Chondrocyte (in vitro differentiated cells): ENCODE data around the gene HYOU1. TPM values are rescaled to one million over a fixed set of nuclear protein-coding genes. Genes with fewer than 3 reads are reported as not detected.

Experiments
- DNase-seq: peaks from one replicate; pipeline ENCODE4 v3.0.0; 2021; ENCODE audit warnings: mixed read lengths, low spot score
- H3K27ac Mint-ChIP-seq: one replicate; pipeline ENCODE4 v1.8.0; 2021; ENCODE audit warnings: mild to moderate bottlenecking, moderate library complexity, mixed read lengths; ENCODE audit not compliant: unreplicated experiment
- H3K27me3 Mint-ChIP-seq: 2 replicates; pipeline ENCODE4 v1.8.0; 2021; ENCODE audit warnings: low read depth, mixed read lengths
- H3K36me3 Mint-ChIP-seq: 2 replicates; pipeline ENCODE4 v1.8.0; 2021; ENCODE audit warnings: low read depth, mixed read lengths
- H3K4me1 Mint-ChIP-seq: 2 replicates; pipeline ENCODE4 v1.8.0; 2021; ENCODE audit warnings: low read depth, mild to moderate bottlenecking, mixed read lengths
- H3K4me3 Mint-ChIP-seq: one replicate; pipeline ENCODE4 v1.8.0; 2021; ENCODE audit warnings: mild to moderate bottlenecking, moderate library complexity, mixed read lengths; ENCODE audit not compliant: unreplicated experiment
- H3K9me3 Mint-ChIP-seq: 2 replicates; pipeline ENCODE4 v1.8.0; 2021; ENCODE audit warnings: low read depth, mixed read lengths
- total RNA-seq: library from RNA; stranded (reverse); gene quantifications from 3 replicates; pipeline ENCODE4 v1.2.1, GENCODE V29; 2021
- TF ChIP-seq, protein P1 (sequence below): fragments of 200-600 bp; sonication (generic); IDR thresholded peaks from 2 replicates; pipeline ENCODE4 v1.5.0; 2021; ENCODE audit warnings: antibody characterized with exemption, mild to moderate bottlenecking, moderate library complexity

The HYOU1 gene
- total RNA-seq, 1 donor from 2014 or later: 214 TPM

DNA sequence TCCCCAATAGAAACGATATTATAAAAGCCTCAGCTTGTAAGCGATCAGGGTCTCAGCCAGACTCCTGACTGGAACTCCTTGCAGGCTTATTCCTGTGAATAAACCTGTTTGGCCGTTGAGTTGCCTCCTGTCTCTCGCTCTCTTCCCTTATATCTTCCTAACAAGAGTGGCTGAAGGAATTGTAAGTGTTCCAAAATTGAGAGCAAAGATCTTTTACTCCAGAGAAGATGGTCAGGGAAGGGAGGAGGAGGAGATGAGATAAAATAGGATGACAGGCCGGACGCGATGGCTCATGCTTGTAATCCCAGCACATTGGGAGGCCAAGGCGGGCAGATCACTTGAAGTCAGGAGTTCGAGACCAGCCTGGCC lies 25.1 kb downstream of the HYOU1 start:
- peaks cover 14% of the 10 kb centered on the region for H3K4me1 Mint-ChIP-seq
- peak; percentile 4 for DNase-seq
- no peaks in the 10 kb centered on the region for H3K9me3 Mint-ChIP-seq
- no peaks in the 10 kb centered on the region for H3K27me3 Mint-ChIP-seq
- peaks cover 3% of the 10 kb centered on the region for H3K36me3 Mint-ChIP-seq
- no peak overlapping the region for H3K27ac Mint-ChIP-seq
- TF ChIP-seq, protein P1, sequence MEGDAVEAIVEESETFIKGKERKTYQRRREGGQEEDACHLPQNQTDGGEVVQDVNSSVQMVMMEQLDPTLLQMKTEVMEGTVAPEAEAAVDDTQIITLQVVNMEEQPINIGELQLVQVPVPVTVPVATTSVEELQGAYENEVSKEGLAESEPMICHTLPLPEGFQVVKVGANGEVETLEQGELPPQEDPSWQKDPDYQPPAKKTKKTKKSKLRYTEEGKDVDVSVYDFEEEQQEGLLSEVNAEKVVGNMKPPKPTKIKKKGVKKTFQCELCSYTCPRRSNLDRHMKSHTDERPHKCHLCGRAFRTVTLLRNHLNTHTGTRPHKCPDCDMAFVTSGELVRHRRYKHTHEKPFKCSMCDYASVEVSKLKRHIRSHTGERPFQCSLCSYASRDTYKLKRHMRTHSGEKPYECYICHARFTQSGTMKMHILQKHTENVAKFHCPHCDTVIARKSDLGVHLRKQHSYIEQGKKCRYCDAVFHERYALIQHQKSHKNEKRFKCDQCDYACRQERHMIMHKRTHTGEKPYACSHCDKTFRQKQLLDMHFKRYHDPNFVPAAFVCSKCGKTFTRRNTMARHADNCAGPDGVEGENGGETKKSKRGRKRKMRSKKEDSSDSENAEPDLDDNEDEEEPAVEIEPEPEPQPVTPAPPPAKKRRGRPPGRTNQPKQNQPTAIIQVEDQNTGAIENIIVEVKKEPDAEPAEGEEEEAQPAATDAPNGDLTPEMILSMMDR: no peak
- no peak overlapping the region for H3K4me3 Mint-ChIP-seq

DNA sequence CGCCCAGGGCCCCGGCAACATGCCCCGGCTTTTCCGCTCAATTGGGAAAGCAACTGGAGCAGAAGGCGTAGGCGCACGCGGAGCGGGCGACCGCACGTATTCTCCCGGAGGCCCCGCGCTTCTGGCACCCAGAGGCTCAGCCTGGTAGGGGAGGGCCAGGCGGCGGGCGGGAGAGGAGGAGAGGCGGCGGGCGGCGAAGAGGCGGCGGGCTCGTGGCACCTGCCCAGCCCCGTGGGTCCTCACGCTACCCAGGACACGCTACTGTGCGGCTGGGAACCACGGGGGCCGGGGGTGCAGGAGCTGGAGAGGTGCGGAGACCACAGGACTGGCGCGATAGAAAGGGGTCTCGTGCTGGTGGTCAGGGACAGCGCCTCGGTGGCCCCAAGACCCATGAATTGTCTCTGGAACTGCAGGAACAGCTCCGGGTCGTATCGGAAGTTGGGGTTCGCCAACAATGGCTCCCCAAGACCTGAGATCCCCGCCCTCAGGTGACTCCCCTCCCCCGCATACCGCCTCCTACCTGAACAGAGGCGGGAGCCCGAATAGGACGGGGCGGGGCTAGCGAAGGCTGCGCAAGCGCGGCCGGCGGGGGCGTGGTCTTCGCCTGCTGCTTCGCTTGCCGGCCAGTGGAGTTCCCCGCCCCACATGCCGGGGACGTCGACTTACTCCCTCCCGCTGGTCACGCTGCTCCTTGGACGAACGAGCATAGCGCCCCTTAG lies 26.5 kb downstream of the HYOU1 start, which contains the start of gene SLC37A4:
TSS of gene SLC37A4 (minus strand) at position 549 of the 719 bp plus-strand sequence.
- no peaks in the 10 kb centered on the region for H3K27me3 Mint-ChIP-seq
- peak within 1 kb of the TSS; percentile 76 for H3K4me3 Mint-ChIP-seq
- H3K4me1 Mint-ChIP-seq: peaks cover 14% of the 10 kb centered on the region
- H3K27ac Mint-ChIP-seq: peak within 1 kb of the TSS; percentile 10
- no peaks in the 10 kb centered on the region for H3K9me3 Mint-ChIP-seq
- TF ChIP-seq, protein P1: peak; percentile 89
- peak; percentile 99 for DNase-seq
- peaks cover 3% of the 10 kb centered on the region for H3K36me3 Mint-ChIP-seq

DNA sequence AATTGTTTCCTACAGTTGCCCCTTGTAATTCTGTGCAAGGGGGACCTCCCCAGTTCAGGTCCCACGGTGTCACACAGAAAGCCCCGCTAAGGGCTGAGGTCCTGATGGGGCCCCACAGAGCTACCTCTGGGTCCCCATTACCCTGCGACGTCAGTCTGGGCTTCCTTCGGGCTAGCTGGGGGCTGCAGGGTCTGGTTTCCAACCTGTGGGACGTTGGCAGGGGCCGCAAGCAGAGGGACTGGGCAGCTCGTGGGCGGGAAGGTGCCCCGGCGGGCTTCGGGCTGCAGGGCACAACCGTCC lies 27.0 kb downstream of the HYOU1 start:
- Mint-ChIP-seq H3K9me3 (no peaks in the 10 kb centered on the region), H3K27me3 (no peaks in the 10 kb centered on the region), H3K4me3 (peak overlapping the region; percentile 76), H3K36me3 (peaks cover 3% of the 10 kb centered on the region), H3K27ac (peak overlapping the region; percentile 8), H3K4me1 (peaks cover 14% of the 10 kb centered on the region)
- DNase-seq: no peak
- TF ChIP-seq, protein P1: no peak

DNA sequence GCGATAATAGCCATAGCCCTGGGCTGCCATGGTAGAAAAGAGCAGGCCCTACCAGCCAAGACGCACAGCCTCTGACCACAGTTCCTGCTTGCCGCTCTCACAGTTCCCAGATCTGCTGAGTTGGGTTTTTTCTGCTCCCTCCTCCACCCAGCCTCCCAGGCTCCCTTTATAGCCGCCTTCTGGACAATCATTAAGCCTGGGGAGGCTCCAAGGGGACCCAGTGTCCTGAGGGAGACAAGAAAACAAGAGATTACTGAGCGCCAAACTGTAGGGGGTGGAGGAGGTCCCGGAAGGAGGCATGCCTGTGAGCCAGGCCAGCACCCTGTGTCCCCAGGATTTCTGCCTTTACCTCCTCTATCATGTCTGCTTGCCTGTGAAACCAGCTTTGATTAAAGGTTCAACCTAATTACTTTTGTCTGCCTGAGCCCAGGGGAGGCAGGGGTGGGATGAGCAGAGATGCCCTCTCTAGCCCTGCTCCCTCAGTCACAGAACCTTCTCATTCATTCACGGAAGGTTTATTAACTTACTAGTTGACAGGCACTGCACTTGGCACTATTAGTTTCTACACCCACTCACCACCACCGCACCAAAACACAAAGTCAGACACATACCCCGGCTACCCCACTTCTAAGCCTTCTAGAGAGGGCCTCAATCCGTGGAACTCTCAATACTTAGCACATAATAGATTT lies 27.5 kb downstream of the HYOU1 start:
- Mint-ChIP-seq H3K36me3 (peaks cover 5% of the 10 kb centered on the region), H3K4me1 (peaks cover 14% of the 10 kb centered on the region), H3K9me3 (no peaks in the 10 kb centered on the region), H3K27ac (peak overlapping the region; percentile 10), H3K27me3 (no peaks in the 10 kb centered on the region), H3K4me3 (peak overlapping the region; percentile 76)
- TF ChIP-seq, protein P1: no peak
- DNase-seq: peak; percentile 55

DNA sequence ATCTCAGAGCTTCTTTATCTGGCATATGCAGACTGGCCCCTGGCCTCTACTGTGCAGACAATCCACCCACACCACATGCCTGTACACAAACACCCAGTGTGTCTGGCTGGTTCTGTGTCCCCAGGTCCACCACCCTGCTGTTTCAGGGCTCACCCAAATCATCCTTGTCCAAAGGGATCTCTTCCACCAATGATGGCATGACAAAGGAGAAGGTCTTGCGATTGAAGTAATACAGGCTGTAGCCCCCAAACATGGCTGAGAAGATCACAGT lies 28.0 kb downstream of the HYOU1 start:
- Mint-ChIP-seq H3K27ac (no peak overlapping the region), H3K27me3 (no peaks in the 10 kb centered on the region), H3K4me3 (peak overlapping the region; percentile 76), H3K36me3 (peaks cover 7% of the 10 kb centered on the region), H3K9me3 (no peaks in the 10 kb centered on the region), H3K4me1 (peaks cover 14% of the 10 kb centered on the region)
- TF ChIP-seq, protein P1: no peak
- peak; percentile 28 for DNase-seq
